Cardiac muscle cell (in vitro differentiated cells and primary cell): ENCODE measurements around the gene OR56A1. TPM values are rescaled to one million over a fixed set of nuclear protein-coding genes. Genes with fewer than 3 reads are reported as not detected.

Source experiments
- DNase-seq, 2 donors: peaks; one replicate each; pipeline versions ENCODE4 v3.0.0 to v3.0.0-alpha.2; 2010 to 2017; ENCODE audit warnings: low read depth in 1 of 2, low spot score in 1 of 2
- H3K27ac ChIP-seq: fragments of 200-600 bp; sonication (generic); 2 replicates; pipeline ENCODE4 v1.5.1; 2016
- H3K27me3 ChIP-seq: fragments of 200-600 bp; sonication (generic); 2 replicates; pipeline ENCODE4 v1.6.0; 2016; ENCODE audit warnings: control low read depth
- H3K36me3 ChIP-seq: fragments of 200-600 bp; sonication (generic); 2 replicates; pipeline ENCODE4 v1.5.1; 2016; ENCODE audit warnings: control low read depth
- H3K4me1 ChIP-seq: fragments of 200-600 bp; sonication (generic); 2 replicates; pipeline ENCODE4 v1.8.1; 2017; ENCODE audit warnings: low read depth, mild to moderate bottlenecking, mixed run types
- H3K4me3 ChIP-seq: fragments of 200-600 bp; sonication (generic); 2 replicates; pipeline ENCODE4 v1.5.1; 2016; ENCODE audit warnings: mild to moderate bottlenecking
- H3K9me3 ChIP-seq: fragments of 200-600 bp; sonication (generic); 2 replicates; pipeline ENCODE4 v1.5.1; 2017; ENCODE audit warnings: low read depth, mild to moderate bottlenecking, control low read depth
- CTCF ChIP-seq: IDR thresholded peaks from 2 replicates; pipeline ENCODE4 v1.5.1; 2012; ENCODE audit warnings: low read depth, mild to moderate bottlenecking, low read length
- polyA plus RNA-seq: library from polyadenylated mRNA; unstranded; fragments of >200 nt; fragmentation: Nextera tagmentation; extraction: Ambion mirVana; gene quantifications from 2 replicates; pipeline ENCODE4 v1.2.1, GENCODE V29; 2016
- total RNA-seq: library from RNA; depleted of rRNA; stranded (reverse); fragments of >200 nt; gene quantifications from 2 replicates; pipeline ENCODE4 v1.2.3, GENCODE V29; 2016

OR56A1 gene
- total and polyA plus RNA-seq, 2 experiments from 2014 or later: 0.18 TPM; not detected in 1

DNA sequence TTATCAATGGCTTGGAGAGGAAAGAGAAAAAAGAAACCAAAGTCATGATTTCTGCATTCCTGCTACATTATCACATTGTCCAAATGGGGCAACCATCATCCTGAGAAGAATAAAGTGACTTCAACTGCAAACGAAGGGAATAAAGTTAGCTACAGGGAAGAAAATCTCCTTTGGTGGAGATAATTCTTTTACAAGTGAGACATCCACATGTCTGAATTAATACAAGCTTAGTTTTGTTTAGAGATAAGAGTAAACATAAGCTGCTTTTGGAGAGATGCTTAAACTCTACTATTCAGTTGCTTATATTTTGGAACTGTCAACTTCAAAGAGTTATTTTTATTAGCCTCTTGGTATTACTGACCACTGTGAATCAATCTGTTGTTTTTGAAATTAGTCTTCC lies 43.7 kb downstream of the OR56A1 start, which contains the start of gene OR52L1:
Gene OR52L1, minus strand, starts transcription at position 101 of the 400 bp plus-strand sequence. Its CDS starts 55 bp downstream, at position 46.
- no peak for DNase-seq
- no peaks in the 10 kb centered on the region for H3K27me3 ChIP-seq
- no peaks in the 10 kb centered on the region for H3K9me3 ChIP-seq
- no peak within 1 kb of the TSS for H3K4me3 ChIP-seq
- H3K4me1 ChIP-seq: no peaks in the 10 kb centered on the region
- H3K36me3 ChIP-seq: no peaks in the 10 kb centered on the region
- TF ChIP-seq CTCF: no peak
- no peak within 1 kb of the TSS for H3K27ac ChIP-seq

DNA sequence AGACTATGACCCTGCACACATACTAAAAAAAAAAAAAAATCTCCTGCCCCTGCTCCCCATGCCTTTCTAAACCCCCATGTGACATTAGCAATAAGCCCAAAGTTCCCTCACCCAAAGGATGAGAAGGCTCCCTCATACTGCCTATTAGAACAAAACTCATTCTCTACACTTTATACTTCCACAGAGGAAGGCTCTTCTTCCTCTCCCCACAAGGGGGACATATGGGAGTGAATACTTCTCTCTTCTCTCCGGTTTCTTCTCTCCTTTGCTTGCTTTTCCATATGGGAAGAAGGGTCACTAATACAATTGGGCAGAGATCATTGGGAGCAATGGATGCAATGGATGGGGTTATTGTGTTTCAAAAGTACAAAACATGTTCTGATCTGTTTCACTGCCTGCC lies 47.1 kb downstream of the OR56A1 start:
- Histone ChIP-seq H3K9me3 (no peaks in the 10 kb centered on the region), H3K27me3 (no peaks in the 10 kb centered on the region), H3K4me3 (no peak overlapping the region), H3K27ac (no peak overlapping the region), H3K36me3 (no peaks in the 10 kb centered on the region), H3K4me1 (no peaks in the 10 kb centered on the region)
- DNase-seq: no peak
- no peak for TF ChIP-seq CTCF

GRCh38 chr11:5973530-5973929 lies 57.0 kb downstream of the OR56A1 start:
- Histone ChIP-seq H3K4me1 (no peaks in the 10 kb centered on the region), H3K36me3 (no peaks in the 10 kb centered on the region), H3K4me3 (no peak overlapping the region), H3K9me3 (no peaks in the 10 kb centered on the region), H3K27me3 (no peaks in the 10 kb centered on the region), H3K27ac (no peak overlapping the region)
- DNase-seq: no peak
- TF ChIP-seq CTCF: no peak

Other genes with a start within 250 kb of the OR56A1 start
- 0.06 TPM in 1 of 2 replicates, not detected in the other for gene OR52N5, start 247.4 kb downstream of the OR56A1 start, total RNA-seq
- gene OR52N5, start 247.4 kb downstream of the OR56A1 start, polyA plus RNA-seq: 0.10 TPM in 1 of 2 replicates, not detected in the other
- not detected in 2 replicates for gene OR52N1, start 239.5 kb downstream of the OR56A1 start, total RNA-seq
- not detected in 2 replicates for gene OR52N1, start 239.5 kb downstream of the OR56A1 start, polyA plus RNA-seq
- not detected in 2 replicates for gene OR52N2, start 221.8 kb downstream of the OR56A1 start, total RNA-seq
- not detected in 2 replicates for gene OR52N2, start 221.8 kb downstream of the OR56A1 start, polyA plus RNA-seq
- gene OR52E6, start 188.9 kb downstream of the OR56A1 start, total RNA-seq: not detected in 2 replicates
- gene OR52E6, start 188.9 kb downstream of the OR56A1 start, polyA plus RNA-seq: not detected in 2 replicates
- gene OR52E8, start 173.1 kb downstream of the OR56A1 start, total RNA-seq: 0.21 and 0.71 TPM in 2 replicates
- not detected in 2 replicates for gene OR52E8, start 173.1 kb downstream of the OR56A1 start, polyA plus RNA-seq
- gene OR52E4, start 150.1 kb downstream of the OR56A1 start, total RNA-seq: not detected in 2 replicates
- not detected in 2 replicates for gene OR52E4, start 150.1 kb downstream of the OR56A1 start, polyA plus RNA-seq
- gene OR52E5, start 137.6 kb downstream of the OR56A1 start, total RNA-seq: not detected in 2 replicates
- not detected in 2 replicates for gene OR52E5, start 137.6 kb downstream of the OR56A1 start, polyA plus RNA-seq
- not detected in 2 replicates for gene OR56A3, start 88.5 kb downstream of the OR56A1 start, total RNA-seq
- gene OR56A3, start 88.5 kb downstream of the OR56A1 start, polyA plus RNA-seq: not detected in 2 replicates
- gene OR56A5, start 62.3 kb downstream of the OR56A1 start, total RNA-seq: not detected in 2 replicates
- gene OR56A5, start 62.3 kb downstream of the OR56A1 start, polyA plus RNA-seq: not detected in 2 replicates
- 1.8 TPM in 1 of 2 replicates, not detected in the other for gene OR52L1, start 43.8 kb downstream of the OR56A1 start, total RNA-seq
- gene OR52L1, start 43.8 kb downstream of the OR56A1 start, polyA plus RNA-seq: not detected in 2 replicates
- not detected in 2 replicates for gene OR56A4, start 23.8 kb downstream of the OR56A1 start, total RNA-seq
- not detected in 2 replicates for gene OR56A4, start 23.8 kb downstream of the OR56A1 start, polyA plus RNA-seq
- not detected in 2 replicates for gene OR56B4, start 76.9 kb upstream of the OR56A1 start, total RNA-seq
- 0.35 TPM in 1 of 2 replicates, not detected in the other for gene OR56B4, start 76.9 kb upstream of the OR56A1 start, polyA plus RNA-seq
- gene OR52B2, start 139.6 kb upstream of the OR56A1 start, total RNA-seq: 0.57 TPM in 1 of 2 replicates, not detected in the other
- not detected in 2 replicates for gene OR52B2, start 139.6 kb upstream of the OR56A1 start, polyA plus RNA-seq
- gene OR52W1, start 168.5 kb upstream of the OR56A1 start, total RNA-seq: not detected in 2 replicates
- gene OR52W1, start 168.5 kb upstream of the OR56A1 start, polyA plus RNA-seq: not detected in 2 replicates
- gene C11orf42, start 174.8 kb upstream of the OR56A1 start, total RNA-seq: not detected in 2 replicates
- 0.15 and 0.32 TPM in 2 replicates for gene C11orf42, start 174.8 kb upstream of the OR56A1 start, polyA plus RNA-seq
- gene FHIP1B, start 203.9 kb upstream of the OR56A1 start, total RNA-seq: 27.5 and 46.8 TPM in 2 replicates
- gene FHIP1B, start 203.9 kb upstream of the OR56A1 start, polyA plus RNA-seq: 32.2 and 35.9 TPM in 2 replicates
- 0.32 and 0.83 TPM in 2 replicates for gene CNGA4, start 208.3 kb upstream of the OR56A1 start, total RNA-seq
- 0.39 TPM in 1 of 2 replicates, not detected in the other for gene CNGA4, start 208.3 kb upstream of the OR56A1 start, polyA plus RNA-seq
- 4.9 and 5.2 TPM in 2 replicates for gene CCKBR, start 229.1 kb upstream of the OR56A1 start, total RNA-seq
- 4.4 and 5.4 TPM in 2 replicates for gene CCKBR, start 229.1 kb upstream of the OR56A1 start, polyA plus RNA-seq